GM12892 (cell line): ENCODE results near the gene PURB.
"Not testable (repeated sequence)": the region's sequence is repeated elsewhere in the genome, so short reads cannot be mapped to it uniquely, and the experiment has no call there.

Experiments used
- POLR2A ChIP-seq: IDR thresholded peaks from 2 replicates; pipeline ENCODE4 v1.6.1; 2011; ENCODE audit warnings: low read depth, low read length, control low read depth
- POLR2AphosphoS5 ChIP-seq: IDR thresholded peaks from 2 replicates; pipeline ENCODE4 v1.6.1; 2011; ENCODE audit warnings: low read depth, low read length, control low read depth
- TAF1 ChIP-seq: IDR thresholded peaks from 2 replicates; pipeline ENCODE4 v1.6.1; 2011; ENCODE audit warnings: low read depth, mild to moderate bottlenecking, control low read depth, low read length, borderline replicate concordance

DNA sequence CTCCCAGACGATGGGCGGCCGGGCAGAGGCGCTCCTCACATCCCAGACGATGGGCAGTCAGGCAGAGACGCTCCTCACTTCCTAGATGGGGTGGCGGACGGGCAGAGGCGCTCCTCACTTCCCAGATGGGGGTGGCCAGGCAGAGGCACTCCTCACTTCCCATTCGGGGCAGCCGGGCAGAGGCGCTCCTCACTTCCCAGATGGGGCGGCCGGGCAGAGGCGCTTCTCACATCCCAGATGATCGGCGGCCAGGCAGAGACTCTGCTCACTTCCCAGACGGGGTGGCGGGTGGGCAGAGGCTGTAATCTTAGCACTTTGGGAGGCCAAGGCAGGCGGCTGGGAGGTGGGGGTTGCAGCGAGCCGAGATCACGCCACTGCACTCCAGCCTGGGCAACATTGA, 13.4 kb downstream of the PURB start:
- not testable (repeated sequence) for TF ChIP-seq POLR2A, POLR2AphosphoS5, TAF1
